Erythroblast (primary cell): Measurements from ENCODE around the gene CACNA1H.

ENCODE experiments used
- GATA1 ChIP-seq: IDR thresholded peaks from 2 replicates; pipeline ENCODE4 v1.6.1; 2011; ENCODE audit warnings: low read depth, mild to moderate bottlenecking, control low read depth, low read length, moderate library complexity
- POLR2A ChIP-seq: IDR thresholded peaks from 2 replicates; pipeline ENCODE4 v1.6.1; 2011; ENCODE audit warnings: mild to moderate bottlenecking, low read length

- TF ChIP-seq POLR2A: no peak
- TF ChIP-seq GATA1: no peak
Observed at GRCh38 chr16:1170076-1170418, 17.1 kb downstream of the CACNA1H start.
